HepG2 (cell line): ENCODE data around the gene DVL3. TPM values are rescaled to one million over a fixed set of nuclear protein-coding genes. Genes with fewer than 3 reads are reported as not detected.

Experiments
- KAT7 ChIP-seq: IDR thresholded peaks from 2 replicates; pipeline ENCODE4 v1.6.1; 2018; ENCODE audit warnings: borderline replicate concordance, missing compliant biosample characterization
- PHF8 ChIP-seq: sonication (generic); formaldehyde crosslinking; IDR thresholded peaks from 2 replicates; pipeline ENCODE4 v1.5.0; 2020; ENCODE audit warnings: missing genetic modification reagents
- SETDB1 ChIP-seq: sonication (generic); formaldehyde crosslinking; IDR thresholded peaks from 2 replicates; pipeline ENCODE4 v1.5.1; 2020; ENCODE audit warnings: missing genetic modification reagents, mild to moderate bottlenecking, borderline replicate concordance
- SMARCE1 ChIP-seq: fragments of 450-650 bp; IDR thresholded peaks from 2 replicates; pipeline ENCODE4 v1.6.1; 2017; ENCODE audit warnings: borderline replicate concordance
- SPEN ChIP-seq: sonication (generic); formaldehyde crosslinking; IDR thresholded peaks from 2 replicates; pipeline ENCODE4 v1.5.1; 2020; ENCODE audit warnings: low read depth, mild to moderate bottlenecking, missing genetic modification reagents
- TSC22D2 ChIP-seq: sonication (generic); formaldehyde crosslinking; IDR thresholded peaks from 2 replicates; pipeline ENCODE4 v1.5.1; 2020; ENCODE audit warnings: missing genetic modification reagents, mild to moderate bottlenecking, borderline replicate concordance
- ZBTB4 ChIP-seq: sonication (generic); formaldehyde crosslinking; IDR thresholded peaks from 2 replicates; pipeline ENCODE4 v1.4.0; 2020; ENCODE audit warnings: missing genetic modification reagents, mild to moderate bottlenecking, borderline replicate concordance
- ZKSCAN5 ChIP-seq: sonication (generic); formaldehyde crosslinking; IDR thresholded peaks from 2 replicates; pipeline ENCODE4 v1.5.1; 2020; ENCODE audit warnings: mild to moderate bottlenecking, missing genetic modification reagents
- ZNF224 ChIP-seq: sonication (generic); formaldehyde crosslinking; IDR thresholded peaks from 2 replicates; pipeline ENCODE4 v1.5.0; 2020; ENCODE audit warnings: mild to moderate bottlenecking, missing genetic modification reagents
- ZNF687 ChIP-seq: sonication (generic); formaldehyde crosslinking; IDR thresholded peaks from 2 replicates; pipeline ENCODE4 v1.5.1; 2020; ENCODE audit warnings: mild to moderate bottlenecking, missing genetic modification reagents, moderate library complexity
- ZNF773 ChIP-seq: sonication (generic); formaldehyde crosslinking; IDR thresholded peaks from 2 replicates; pipeline ENCODE4 v1.4.0; 2020; ENCODE audit warnings: missing genetic modification reagents, borderline replicate concordance
- ZSCAN29 ChIP-seq: sonication (generic); formaldehyde crosslinking; conservative IDR thresholded peaks from 2 replicates; pipeline ENCODE4 v1.4.0; 2020; ENCODE audit warnings: mild to moderate bottlenecking, missing genetic modification reagents
- polyA plus RNA-seq, 8 experiments: library from polyadenylated mRNA; depleted of rRNA in 3 of 8; stranded (reverse) in 7 of 8; unstranded in 1 of 8; fragments of >200 nt; fragmentation: Illumina TruSeq in 4 of 8; extraction: Trizol in 4 of 8; gene quantifications; 2 replicates each; pipeline versions ENCODE4 v1.2.1 to v1.2.3, GENCODE V29; 2011 to 2016; ENCODE audit warnings: low read depth in 4 of 8, missing spikeins in 1 of 8, mixed read lengths in 1 of 8; ENCODE audit not compliant: insufficient read depth in 1 of 8
- total RNA-seq, 5 experiments: library from RNA; depleted of rRNA; stranded (reverse); fragments of >200 nt; fragmentation: Illumina TruSeq; extraction: Trizol; gene quantifications; 2 replicates each; pipeline ENCODE4 v1.2.3, GENCODE V29; 2016; ENCODE audit warnings: low read depth in 1 of 5
- TF ChIP-seq, protein P1 (sequence below), 2 experiments: sonication (generic) in 1 of 2; formaldehyde crosslinking in 1 of 2; IDR thresholded peaks; 2 replicates each; pipeline versions ENCODE4 v1.5.1 to v1.6.1; 2011 to 2020; ENCODE audit warnings: borderline replicate concordance in 1 of 2, low read depth in 1 of 2, low read length in 1 of 2, mild to moderate bottlenecking in 1 of 2, missing genetic modification reagents in 1 of 2, moderate library complexity in 1 of 2
- TF ChIP-seq, protein P2 (sequence below): sonication (generic); formaldehyde crosslinking; IDR thresholded peaks from 2 replicates; pipeline ENCODE4 v1.5.0; 2020; ENCODE audit warnings: missing genetic modification reagents
- TF ChIP-seq, protein P3 (sequence below): sonication (generic); formaldehyde crosslinking; IDR thresholded peaks from 2 replicates; pipeline ENCODE4 v1.8.1; 2022; ENCODE audit warnings: mild to moderate bottlenecking, missing genetic modification reagents

Gene DVL3
- total and polyA plus RNA-seq, 2 of the 13 experiments (the other 11 are each of a cell fraction or from before 2014, with no cell fraction given) = 29.0 to 36.1 TPM

DNA sequence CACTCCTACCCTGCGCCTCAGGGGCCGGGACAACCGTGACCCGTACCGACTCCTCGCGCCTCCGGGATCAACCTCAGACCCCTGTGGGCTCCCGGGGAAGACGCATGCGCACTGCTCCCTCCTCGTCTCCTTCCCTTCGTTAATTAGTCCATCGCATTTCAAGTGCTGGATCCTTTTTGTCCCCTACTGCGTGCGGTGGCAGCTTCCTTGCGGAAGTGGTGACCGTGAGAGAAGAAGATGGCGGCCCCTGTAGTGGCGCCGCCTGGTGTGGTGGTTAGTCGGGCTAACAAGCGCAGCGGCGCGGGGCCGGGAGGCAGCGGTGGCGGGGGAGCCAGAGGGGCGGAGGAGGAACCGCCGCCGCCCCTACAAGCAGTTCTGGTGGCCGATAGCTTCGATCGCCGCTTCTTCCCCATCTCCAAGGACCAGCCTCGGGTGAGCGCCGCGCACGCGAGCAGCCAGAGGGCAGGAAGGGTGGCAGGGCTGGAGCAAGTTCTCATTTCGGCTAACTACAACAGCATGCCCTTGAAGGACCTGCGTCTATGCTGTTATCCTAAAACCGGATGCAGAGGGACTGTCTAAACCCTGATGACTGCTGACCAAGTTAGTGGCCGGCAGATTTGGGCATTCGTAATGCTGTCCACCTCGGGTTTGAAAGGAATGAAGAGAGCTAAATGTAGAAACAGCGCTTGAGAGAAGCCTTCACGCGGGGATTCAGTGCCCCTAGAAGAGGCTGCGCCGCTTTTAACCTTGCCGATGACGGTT, 19.8 kb upstream of the DVL3 start, which contains the start of gene EIF2B5 (continued):
- peak; percentile 92 for TF ChIP-seq ZNF687 (CRISPR knock-in tag)
- no peak for TF ChIP-seq SMARCE1
- TF ChIP-seq ZKSCAN5 (CRISPR knock-in tag) = no peak
- TF ChIP-seq ZBTB4 (CRISPR knock-in tag) = peak; percentile 10; the same call in 1 of the 2 replicates
- peak; percentile 98 for TF ChIP-seq KAT7
- TF ChIP-seq TSC22D2 (CRISPR knock-in tag) = no peak
- TF ChIP-seq ZNF224 (CRISPR knock-in tag) = 0 out of 2 replicates have a peak, but pooled peaks have one; percentile 42
- TF ChIP-seq SPEN = peak; percentile 90
- TF ChIP-seq SETDB1 = peak; percentile 61; the same call in 1 of the 2 replicates
- TF ChIP-seq, protein P1, sequence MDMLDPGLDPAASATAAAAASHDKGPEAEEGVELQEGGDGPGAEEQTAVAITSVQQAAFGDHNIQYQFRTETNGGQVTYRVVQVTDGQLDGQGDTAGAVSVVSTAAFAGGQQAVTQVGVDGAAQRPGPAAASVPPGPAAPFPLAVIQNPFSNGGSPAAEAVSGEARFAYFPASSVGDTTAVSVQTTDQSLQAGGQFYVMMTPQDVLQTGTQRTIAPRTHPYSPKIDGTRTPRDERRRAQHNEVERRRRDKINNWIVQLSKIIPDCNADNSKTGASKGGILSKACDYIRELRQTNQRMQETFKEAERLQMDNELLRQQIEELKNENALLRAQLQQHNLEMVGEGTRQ (IDR thresholded peaks at IDR 0.05; ENCODE audit: low read depth, low read length) = no peak
- TF ChIP-seq, protein P1 (CRISPR knock-in tag; IDR thresholded peaks at IDR 0.05; ENCODE audit: borderline replicate concordance) = peak; percentile 45; the same call in 1 of the 2 replicates
- peak; percentile 60; the same call in 1 of the 2 replicates for TF ChIP-seq ZSCAN29 (CRISPR knock-in tag)
- TF ChIP-seq PHF8 (CRISPR knock-in tag) = peak; percentile 90
- TF ChIP-seq, protein P2, sequence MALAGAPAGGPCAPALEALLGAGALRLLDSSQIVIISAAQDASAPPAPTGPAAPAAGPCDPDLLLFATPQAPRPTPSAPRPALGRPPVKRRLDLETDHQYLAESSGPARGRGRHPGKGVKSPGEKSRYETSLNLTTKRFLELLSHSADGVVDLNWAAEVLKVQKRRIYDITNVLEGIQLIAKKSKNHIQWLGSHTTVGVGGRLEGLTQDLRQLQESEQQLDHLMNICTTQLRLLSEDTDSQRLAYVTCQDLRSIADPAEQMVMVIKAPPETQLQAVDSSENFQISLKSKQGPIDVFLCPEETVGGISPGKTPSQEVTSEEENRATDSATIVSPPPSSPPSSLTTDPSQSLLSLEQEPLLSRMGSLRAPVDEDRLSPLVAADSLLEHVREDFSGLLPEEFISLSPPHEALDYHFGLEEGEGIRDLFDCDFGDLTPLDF (CRISPR knock-in tag) = no peak
- no peak for TF ChIP-seq ZNF773 (CRISPR knock-in tag)
- TF ChIP-seq, protein P3, sequence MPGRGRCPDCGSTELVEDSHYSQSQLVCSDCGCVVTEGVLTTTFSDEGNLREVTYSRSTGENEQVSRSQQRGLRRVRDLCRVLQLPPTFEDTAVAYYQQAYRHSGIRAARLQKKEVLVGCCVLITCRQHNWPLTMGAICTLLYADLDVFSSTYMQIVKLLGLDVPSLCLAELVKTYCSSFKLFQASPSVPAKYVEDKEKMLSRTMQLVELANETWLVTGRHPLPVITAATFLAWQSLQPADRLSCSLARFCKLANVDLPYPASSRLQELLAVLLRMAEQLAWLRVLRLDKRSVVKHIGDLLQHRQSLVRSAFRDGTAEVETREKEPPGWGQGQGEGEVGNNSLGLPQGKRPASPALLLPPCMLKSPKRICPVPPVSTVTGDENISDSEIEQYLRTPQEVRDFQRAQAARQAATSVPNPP (CRISPR knock-in tag) = no peak
